Measurements from ENCODE around the gene SMYD3.
"Not testable (repeated sequence)": the region's sequence is repeated elsewhere in the genome, so short reads cannot be mapped to it uniquely, and the experiment has no call there.

Gene SMYD3

GRCh38 chr1:246417152-246417812, 89.8 kb downstream of the SMYD3 start:
- no peak for DNase-seq (ENCODE audit: low read depth in 2 of 2)

GRCh38 chr1:246416261-246416660, 90.8 kb downstream of the SMYD3 start:
- DNase-seq (ENCODE audit: low read depth in 2 of 2), result no peak

- no peak for DNase-seq (ENCODE audit: low read depth in 2 of 2)
These were observed 92.1 kb downstream of the SMYD3 start for GRCh38 chr1:246415028-246415427.

DNA sequence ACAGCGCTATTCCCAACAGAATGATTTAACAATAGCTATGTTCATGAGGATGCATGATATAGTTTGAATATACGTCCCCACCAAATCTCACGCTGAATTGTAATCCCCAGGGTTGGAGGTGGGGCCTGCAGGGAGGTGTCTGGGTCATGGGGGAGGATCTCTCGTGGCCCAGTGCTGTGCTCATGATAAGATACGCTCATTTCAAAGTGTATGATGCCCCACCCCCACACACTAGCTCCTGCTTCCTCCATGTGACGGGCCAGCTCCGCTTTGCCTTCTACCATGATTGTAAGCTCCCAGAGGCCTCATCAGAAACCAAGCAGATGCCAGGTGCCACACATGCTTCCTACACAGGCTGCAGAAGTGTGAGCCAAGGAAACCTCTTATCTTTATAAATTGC, 93.6 kb downstream of the SMYD3 start:
- no peak for DNase-seq (ENCODE audit: low read depth in 2 of 2)

- no peak for DNase-seq (ENCODE audit: low read depth in 2 of 2)
These were observed 103.0 kb downstream of the SMYD3 start for GRCh38 chr1:246404078-246404477.

DNA sequence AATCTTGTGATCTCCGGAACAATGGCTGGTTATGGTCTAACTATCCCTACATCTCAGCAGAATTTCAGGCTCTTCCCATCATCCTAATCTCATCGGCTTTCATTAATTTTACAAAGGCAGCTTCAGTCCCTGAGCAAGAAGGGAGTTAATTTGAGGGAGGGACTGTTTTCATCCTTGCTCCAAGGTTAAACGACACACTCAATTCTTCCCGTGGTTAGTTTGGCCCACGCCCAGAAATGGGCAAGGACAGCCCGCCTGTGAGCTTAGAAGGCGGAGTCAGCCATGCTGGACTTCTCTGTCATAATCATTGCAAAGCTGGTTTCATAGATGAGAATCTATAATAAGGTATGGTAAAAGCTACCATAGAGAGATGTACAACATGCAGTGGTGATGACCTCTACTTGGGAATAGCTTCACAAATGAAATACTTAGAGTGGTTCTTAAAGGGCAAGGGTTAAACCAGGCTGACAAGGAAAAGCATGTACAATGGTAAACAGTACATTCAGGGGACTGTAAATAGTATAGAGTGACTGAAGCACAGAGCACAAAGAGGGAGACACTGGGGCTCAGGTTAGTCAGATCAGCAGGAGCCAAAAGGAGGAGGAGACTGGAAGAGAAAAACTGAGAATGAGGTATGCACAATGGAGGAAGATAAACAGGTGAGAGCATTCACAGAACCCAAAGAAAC, 108.8 kb downstream of the SMYD3 start:
- no peak for DNase-seq (ENCODE audit: low read depth in 2 of 2)

- DNase-seq (ENCODE audit: low read depth in 2 of 2), result no peak
These were observed 110.0 kb downstream of the SMYD3 start for GRCh38 chr1:246397046-246397445.

- DNase-seq (ENCODE audit: low read depth in 2 of 2), result no peak
These were observed 110.8 kb downstream of the SMYD3 start for GRCh38 chr1:246396322-246396721.

- DNase-seq (ENCODE audit: low read depth in 2 of 2), result no peak
These were observed 113.0 kb downstream of the SMYD3 start for GRCh38 chr1:246394121-246394520.

DNA sequence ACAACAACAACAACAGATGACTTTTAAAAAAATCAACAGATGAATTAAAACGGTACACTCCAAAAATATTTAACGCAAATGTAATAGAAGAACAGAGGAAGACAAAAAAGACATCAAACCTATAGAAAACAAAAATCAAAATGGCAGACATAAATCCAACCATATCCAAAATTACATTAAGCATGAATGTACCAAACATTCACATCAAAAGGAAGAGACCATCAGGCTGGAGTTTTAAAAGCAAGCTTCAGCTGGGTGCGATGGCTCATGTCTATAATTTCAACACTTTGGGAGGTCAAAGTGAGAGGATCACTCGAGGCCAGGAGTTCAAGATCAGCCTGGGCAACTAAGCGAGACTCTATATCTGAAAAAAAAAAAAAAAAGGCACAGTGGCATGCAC, 116.2 kb downstream of the SMYD3 start:
- no peak for DNase-seq (ENCODE audit: low read depth in 2 of 2)

GRCh38 chr1:246384616-246385015, 122.5 kb downstream of the SMYD3 start:
- DNase-seq (ENCODE audit: low read depth in 2 of 2), result no peak

- DNase-seq (ENCODE audit: low read depth in 2 of 2), result no peak
These were observed 123.3 kb downstream of the SMYD3 start for GRCh38 chr1:246383791-246384190.

GRCh38 chr1:246383239-246383589, 123.9 kb downstream of the SMYD3 start:
- DNase-seq (ENCODE audit: low read depth in 2 of 2), result no peak

DNA sequence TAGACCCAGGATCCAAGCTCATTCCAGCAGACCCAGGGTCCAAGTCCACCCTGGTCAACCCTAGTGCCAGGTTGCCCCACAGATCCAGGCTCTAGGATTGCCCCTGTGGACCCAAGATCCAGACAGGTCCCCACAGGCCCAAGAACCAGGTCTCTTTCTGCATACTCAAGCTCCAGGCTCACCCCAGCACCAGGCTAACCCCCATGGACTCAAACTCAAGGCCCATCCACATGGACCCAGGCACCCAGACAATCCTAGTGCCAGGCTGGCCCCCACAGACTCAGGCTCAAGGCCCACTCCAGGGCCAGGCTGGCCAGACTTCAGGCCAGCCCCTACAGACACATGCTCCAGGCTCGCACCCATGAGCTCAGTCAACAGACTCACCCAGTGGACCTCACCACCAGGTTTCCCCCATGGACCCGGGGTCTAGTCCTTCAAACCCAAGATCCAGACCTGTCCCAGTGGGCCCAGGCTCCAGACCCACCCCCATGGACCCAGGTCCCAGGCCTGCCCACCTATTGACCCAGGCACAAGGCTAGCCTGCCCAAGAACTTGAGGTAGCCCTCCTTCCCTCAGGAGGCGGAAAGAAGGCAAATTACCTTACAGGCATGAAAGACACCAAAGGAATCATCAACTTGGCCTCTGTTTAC, 124.4 kb downstream of the SMYD3 start:
- no peak for DNase-seq (ENCODE audit: low read depth in 2 of 2)

GRCh38 chr1:246381452-246381851, 125.6 kb downstream of the SMYD3 start:
- DNase-seq (ENCODE audit: low read depth in 2 of 2), result no peak

- no peak for DNase-seq (ENCODE audit: low read depth in 2 of 2)
These were observed 129.4 kb downstream of the SMYD3 start for GRCh38 chr1:246377625-246378153.

- no peak for DNase-seq (ENCODE audit: low read depth in 2 of 2)
These were observed 133.1 kb downstream of the SMYD3 start for GRCh38 chr1:246373828-246374569.

DNA sequence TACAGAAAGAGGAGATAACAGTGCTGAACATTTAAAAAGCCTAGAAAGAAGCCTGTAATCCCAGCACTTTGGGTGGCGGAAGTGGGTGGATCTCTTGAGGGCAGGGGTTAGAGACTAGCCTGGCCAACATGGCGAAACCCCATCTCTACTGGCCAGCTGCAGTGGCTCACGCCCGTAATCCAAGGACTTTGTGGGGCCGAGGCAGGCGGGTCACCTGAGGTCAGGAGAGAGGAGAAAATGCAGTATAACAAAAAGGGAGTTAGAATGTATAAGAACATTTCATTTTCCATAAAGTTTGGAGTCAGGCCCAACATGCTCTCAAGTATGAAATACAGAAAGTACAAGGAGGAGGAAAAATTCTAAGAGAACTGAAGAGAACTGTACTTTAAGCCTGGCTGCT, 134.5 kb downstream of the SMYD3 start:
- no peak for DNase-seq (ENCODE audit: low read depth in 2 of 2)

DNA sequence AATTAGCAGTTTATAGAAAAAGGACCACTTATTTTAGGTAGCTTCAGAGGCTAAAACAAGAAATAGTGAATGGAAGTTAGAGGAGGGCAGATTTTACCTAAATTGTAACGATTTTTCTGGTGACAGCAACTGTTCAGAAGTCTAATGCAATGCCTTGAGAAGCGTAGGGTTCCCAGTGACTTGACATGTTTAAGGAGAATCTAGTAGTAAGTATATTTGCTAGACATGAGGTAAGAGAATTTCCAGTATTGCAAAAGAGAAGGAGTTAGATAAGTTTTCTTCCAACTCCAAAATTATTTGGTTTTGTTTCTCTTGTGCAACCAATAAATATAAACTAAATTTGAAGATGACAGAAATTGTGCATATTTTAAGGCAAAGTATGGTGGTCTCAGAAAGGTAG, 140.0 kb downstream of the SMYD3 start:
- DNase-seq (ENCODE audit: low read depth in 2 of 2), result no peak

- no peak for DNase-seq (ENCODE audit: low read depth in 2 of 2)
These were observed 141.4 kb downstream of the SMYD3 start for GRCh38 chr1:246365708-246366107.

- no peak for DNase-seq (ENCODE audit: low read depth in 2 of 2)
These were observed 142.6 kb downstream of the SMYD3 start for GRCh38 chr1:246364415-246364941.

GRCh38 chr1:246357014-246357598, 150.0 kb downstream of the SMYD3 start:
- DNase-seq (ENCODE audit: low read depth in 2 of 2), result not testable (repeated sequence)

All from stimulated activated CD8-positive, alpha-beta memory T cell treated with anti-CD3 and anti-CD28 coated beads, Interleukin-2, amount 100 ng/mL, for 48 hours (primary cell).